KBM-7 (cell line): ENCODE data around the gene C6orf141.
"Not testable (repeated sequence)": the region's sequence is repeated elsewhere in the genome, so short reads cannot be mapped to it uniquely, and the experiment has no call there.

Source experiments
- DNase-seq: peaks from one replicate; pipeline ENCODE4 v3.0.0-alpha.2; 2015
- in situ Hi-C: fragments of 300-500 bp; cut with MboI; formaldehyde crosslinking; loops from 2 replicates; pipeline ENCODE4 v1.14.3; 2020; ENCODE audit warnings: low sequenced_read_pairs, low pct_unique_long_range_greater_than_20kb, mixed read lengths

C6orf141 gene

GRCh38 chr6:49563006-49563886 lies 12.8 kb downstream of the C6orf141 start:
- in situ Hi-C loops: no loop called here

GRCh38 chr6:49564552-49564951 lies 14.1 kb downstream of the C6orf141 start:
- in situ Hi-C loops: no loop called here
- no peak for DNase-seq

More at GRCh38 chr6:49563006-49563886, 12.8 kb downstream of the C6orf141 start:
- DNase-seq: no peak

DNA sequence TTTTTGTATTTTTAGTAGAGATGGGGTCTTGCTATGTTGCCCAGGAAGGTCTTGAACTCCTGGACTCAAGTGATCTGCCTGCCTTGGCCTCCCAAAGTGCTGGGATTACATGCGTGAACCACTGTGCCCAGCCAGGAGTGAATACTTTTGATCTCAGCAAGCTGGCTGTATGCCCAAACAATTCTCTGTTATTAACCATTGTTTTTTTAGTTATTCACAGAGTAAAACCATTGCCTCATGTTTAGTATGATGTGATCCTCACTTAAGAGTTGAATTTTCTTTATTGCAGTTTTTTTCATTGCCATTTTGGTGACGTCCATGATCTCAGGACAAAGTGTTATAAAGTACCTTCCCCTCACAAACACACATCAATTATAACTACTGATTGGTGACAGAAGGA lies 14.8 kb downstream of the C6orf141 start:
- DNase-seq: no peak
- in situ Hi-C loops: no loop called here

GRCh38 chr6:49565855-49566254 lies 15.4 kb downstream of the C6orf141 start:
- in situ Hi-C loops: no loop called here
- peak; percentile 45 for DNase-seq

GRCh38 chr6:49570474-49571079 lies 20.1 kb downstream of the C6orf141 start:
- in situ Hi-C loops: no loop called here
- DNase-seq: peak; percentile 60

GRCh38 chr6:49576618-49577017 lies 26.1 kb downstream of the C6orf141 start:
- DNase-seq: no peak

DNA sequence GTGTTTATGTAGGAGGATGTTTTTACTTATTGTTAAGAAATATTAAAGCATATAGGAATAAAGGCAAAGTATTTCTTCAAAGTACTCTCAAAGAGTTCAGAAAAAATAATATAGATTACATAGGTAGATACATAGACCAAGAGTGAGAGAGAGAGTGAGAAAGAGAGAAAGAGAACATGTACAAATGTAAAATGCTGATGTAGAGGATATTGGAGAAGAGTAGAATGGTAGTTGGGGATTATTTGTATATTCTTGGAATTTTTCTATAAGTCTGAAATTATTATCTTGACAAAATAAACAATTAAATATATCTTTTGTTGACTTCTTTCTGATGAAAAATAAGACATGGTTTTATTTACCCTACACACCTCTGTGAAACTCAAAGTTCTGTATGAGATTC lies 29.2 kb downstream of the C6orf141 start:
- in situ Hi-C loops: no loop called here

More at GRCh38 chr6:49576618-49577017, 26.1 kb downstream of the C6orf141 start:
- in situ Hi-C loops: no loop called here

GRCh38 chr6:49582529-49582928 lies 32.1 kb downstream of the C6orf141 start:
- DNase-seq: no peak
- in situ Hi-C loops: no loop called here

More for the DNA sequence above, 29.2 kb downstream of the C6orf141 start:
- no peak for DNase-seq

DNA sequence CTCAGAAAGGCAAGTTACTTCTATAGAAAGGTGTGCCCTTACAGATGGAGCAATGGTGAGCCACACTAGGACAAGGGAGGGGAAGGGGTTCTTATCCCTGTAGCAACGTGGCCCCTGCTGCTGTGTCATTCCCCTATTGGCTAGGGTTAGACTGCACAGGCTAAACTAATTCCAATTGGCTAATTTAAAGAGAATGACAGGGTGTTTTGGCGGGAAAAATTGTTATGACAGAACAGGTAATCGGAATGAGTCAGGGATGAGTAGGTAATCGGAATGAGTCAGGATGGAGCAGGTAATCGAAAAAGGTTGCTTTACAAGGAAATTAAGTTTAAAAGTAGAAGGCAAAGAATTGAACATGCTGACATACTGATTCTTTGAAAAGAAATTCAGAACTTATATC lies 36.8 kb downstream of the C6orf141 start:
- in situ Hi-C loops, DNase-seq: not testable (repeated sequence)
